ENCODE results near the gene WDFY4. TPM values are rescaled to one million over a fixed set of nuclear protein-coding genes. Genes with fewer than 3 reads are reported as not detected.
A peak's percentile ranks its signal among the peaks of the same experiment; 100 is the strongest.

The WDFY4 gene
- total and polyA plus RNA-seq, 9 of the 15 experiments (the other 6 are each of a cell fraction or from before 2014, with no cell fraction given) = 0.01 to 0.02 (median 0.01) TPM; not detected in 6

GRCh38 chr10:48742891-48743860 is 58.5 kb downstream of the WDFY4 start (continued):
- TF ChIP-seq MGA (IDR thresholded peaks at IDR 0.05) (no peak), TCF7 (IDR thresholded peaks at IDR 0.05; ENCODE audit: borderline replicate concordance) (no peak), RERE (CRISPR knock-in tag; IDR thresholded peaks at IDR 0.05; ENCODE audit: borderline replicate concordance) (no peak), ATF2 (CRISPR knock-in tag; IDR thresholded peaks at IDR 0.05) (no peak), HNRNPLL (IDR thresholded peaks at IDR 0.05; ENCODE audit: low read depth, low read length, poor library complexity, severe bottlenecking) (no peak), RAD51 (IDR thresholded peaks at IDR 0.05; ENCODE audit: borderline replicate concordance, low read depth) (peak; percentile 44; the same call in 1 of the 2 replicates), CHD2 (IDR thresholded peaks at IDR 0.05; ENCODE audit: low read depth, low read length) (no peak)
